Subcutaneous abdominal adipose tissue (tissue), 5 donors: ENCODE measurements around the gene VSTM2L.

Source experiments
- H3K27ac ChIP-seq: one replicate; pipeline ENCODE4 v1.7.0; 2013; ENCODE audit warnings: low read depth, mild to moderate bottlenecking, inconsistent platforms, low read length, moderate library complexity
- H3K27me3 ChIP-seq, 5 donors: one replicate each; pipeline ENCODE4 v1.7.0; 2013; ENCODE audit warnings: low read length in 5 of 5, inconsistent platforms in 1 of 5; ENCODE audit not compliant: control insufficient read depth in 5 of 5, insufficient read depth in 4 of 5
- H3K36me3 ChIP-seq, 5 donors: one replicate each; pipeline ENCODE4 v1.7.0; 2013; ENCODE audit warnings: low read length in 5 of 5; ENCODE audit not compliant: control insufficient read depth in 5 of 5, insufficient read depth in 5 of 5
- H3K4me1 ChIP-seq, 5 donors: one replicate each; pipeline ENCODE4 v1.7.0; 2013; ENCODE audit warnings: low read length in 5 of 5, mild to moderate bottlenecking in 3 of 5, moderate library complexity in 1 of 5; ENCODE audit not compliant: control insufficient read depth in 5 of 5, insufficient read depth in 5 of 5
- H3K4me3 ChIP-seq, 5 donors: one replicate each; pipeline ENCODE4 v1.7.0; 2013; ENCODE audit warnings: low read length in 5 of 5, low read depth in 1 of 5
- H3K9ac ChIP-seq, 5 donors: one replicate each; pipeline ENCODE4 v1.7.0; 2013; ENCODE audit warnings: low read length in 5 of 5, mild to moderate bottlenecking in 4 of 5, moderate library complexity in 3 of 5
- H3K9me3 ChIP-seq, 5 donors: one replicate each; pipeline ENCODE4 v1.7.0; 2013; ENCODE audit warnings: low read length in 5 of 5; ENCODE audit not compliant: control insufficient read depth in 5 of 5
- donor health status: healthy.
- donor health status: healthy.
- donor health status: healthy.
- donor health status: healthy.
- donor health status: healthy.

The VSTM2L gene

GRCh38 chr20:37927410-37928095, 24.6 kb downstream of the VSTM2L start:
- H3K4me1 ChIP-seq, result no peaks in the 10 kb centered on the region
- no peak overlapping the region for H3K9ac ChIP-seq
- H3K9me3 ChIP-seq, result no peaks in the 10 kb centered on the region
- peaks cover 10 to 38% (median 32%) of the 10 kb centered on the region in 5 donors for H3K27me3 ChIP-seq
- H3K27ac ChIP-seq, result no peak overlapping the region
- no peak overlapping the region for H3K4me3 ChIP-seq
- H3K36me3 ChIP-seq, result no peaks in the 10 kb centered on the region

GRCh38 chr20:37928996-37929682, 26.2 kb downstream of the VSTM2L start:
- Histone ChIP-seq H3K36me3 (no peaks in the 10 kb centered on the region), H3K9me3 (no peaks in the 10 kb centered on the region), H3K9ac (no peak overlapping the region), H3K27me3 (peaks cover 10 to 37% (median 28%) of the 10 kb centered on the region in 5 donors), H3K4me1 (no peaks in the 10 kb centered on the region), H3K4me3 (no peak overlapping the region), H3K27ac (no peak overlapping the region)

DNA sequence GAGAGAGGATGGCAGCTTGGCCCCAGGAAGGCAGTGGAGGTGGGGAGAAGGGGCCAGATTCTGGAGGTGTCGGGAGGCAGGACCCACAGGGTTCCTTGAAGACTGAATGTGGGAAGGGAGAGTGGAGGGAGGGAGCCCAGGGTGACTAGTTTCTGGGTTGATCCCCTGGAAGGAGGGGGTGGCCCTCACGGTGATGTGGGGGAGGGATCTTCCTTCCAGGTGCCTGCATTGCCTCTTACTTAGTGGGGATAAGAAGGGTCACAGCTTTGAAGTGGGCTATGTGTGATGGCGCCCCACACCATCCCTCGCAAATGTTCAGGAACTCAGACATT, 26.7 kb downstream of the VSTM2L start:
- no peaks in the 10 kb centered on the region for H3K36me3 ChIP-seq
- peaks cover 10 to 37% (median 28%) of the 10 kb centered on the region in 5 donors for H3K27me3 ChIP-seq
- H3K9ac ChIP-seq, result no peak overlapping the region
- no peak overlapping the region for H3K27ac ChIP-seq
- no peak overlapping the region for H3K4me3 ChIP-seq
- H3K9me3 ChIP-seq, result no peaks in the 10 kb centered on the region
- no peaks in the 10 kb centered on the region for H3K4me1 ChIP-seq

- H3K9ac ChIP-seq, result no peak overlapping the region
- H3K4me3 ChIP-seq, result no peak overlapping the region
- no peaks in the 10 kb centered on the region for H3K9me3 ChIP-seq
- H3K27me3 ChIP-seq, result peaks cover 10 to 37% (median 24%) of the 10 kb centered on the region in 5 donors
- H3K27ac ChIP-seq, result no peak overlapping the region
- H3K36me3 ChIP-seq, result no peaks in the 10 kb centered on the region
- peaks cover 0 to 5% (median 4%) of the 10 kb centered on the region in 5 donors for H3K4me1 ChIP-seq
Measured at GRCh38 chr20:37931153-37931922, 28.4 kb downstream of the VSTM2L start.

DNA sequence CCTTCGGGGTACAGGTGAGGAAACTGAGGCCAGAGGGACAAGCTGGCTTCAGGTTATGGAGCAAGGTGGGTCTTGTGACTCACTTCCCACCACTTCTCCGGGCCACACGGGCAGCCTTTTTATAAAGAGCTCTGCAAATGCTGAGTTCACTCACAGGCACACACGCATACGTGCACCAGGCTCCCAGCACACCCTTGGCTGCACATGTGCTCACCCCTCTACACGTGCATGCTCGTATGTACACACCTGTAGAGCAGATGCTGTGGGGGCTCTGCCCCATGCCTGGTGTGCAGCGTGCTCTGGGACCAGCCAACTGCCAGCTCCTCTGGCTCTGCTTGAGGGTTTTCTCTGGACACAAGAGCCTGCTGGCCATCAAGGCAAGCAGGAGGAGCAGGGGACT, 29.1 kb downstream of the VSTM2L start:
- H3K9ac ChIP-seq, result no peak overlapping the region
- H3K4me1 ChIP-seq, result peaks cover 0 to 5% (median 4%) of the 10 kb centered on the region in 5 donors
- H3K9me3 ChIP-seq, result no peaks in the 10 kb centered on the region
- H3K36me3 ChIP-seq, result no peaks in the 10 kb centered on the region
- H3K27ac ChIP-seq, result no peak overlapping the region
- no peak overlapping the region for H3K4me3 ChIP-seq
- peaks cover 10 to 34% (median 24%) of the 10 kb centered on the region in 5 donors for H3K27me3 ChIP-seq

DNA sequence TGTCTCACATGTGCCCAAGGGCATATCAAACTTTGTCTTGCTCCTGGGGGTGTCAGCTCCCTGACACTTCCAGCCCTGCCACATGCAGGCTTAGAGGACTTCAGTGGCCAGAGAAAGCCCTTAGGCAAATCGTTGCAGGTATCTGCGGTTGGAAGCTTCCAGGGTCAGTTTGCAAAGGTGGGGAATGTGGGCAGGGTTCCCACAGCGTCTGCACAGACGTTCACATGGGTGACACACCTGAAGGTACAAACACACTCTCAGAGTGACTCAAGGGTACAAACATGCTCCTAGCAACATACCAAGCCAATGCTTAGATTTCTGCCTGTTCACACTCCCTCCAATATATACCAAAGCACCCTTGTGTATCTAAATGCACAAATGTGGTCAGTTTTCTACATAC, 30.0 kb downstream of the VSTM2L start:
- peaks cover 0 to 5% (median 4%) of the 10 kb centered on the region in 5 donors for H3K4me1 ChIP-seq
- no peak overlapping the region for H3K27ac ChIP-seq

DNA sequence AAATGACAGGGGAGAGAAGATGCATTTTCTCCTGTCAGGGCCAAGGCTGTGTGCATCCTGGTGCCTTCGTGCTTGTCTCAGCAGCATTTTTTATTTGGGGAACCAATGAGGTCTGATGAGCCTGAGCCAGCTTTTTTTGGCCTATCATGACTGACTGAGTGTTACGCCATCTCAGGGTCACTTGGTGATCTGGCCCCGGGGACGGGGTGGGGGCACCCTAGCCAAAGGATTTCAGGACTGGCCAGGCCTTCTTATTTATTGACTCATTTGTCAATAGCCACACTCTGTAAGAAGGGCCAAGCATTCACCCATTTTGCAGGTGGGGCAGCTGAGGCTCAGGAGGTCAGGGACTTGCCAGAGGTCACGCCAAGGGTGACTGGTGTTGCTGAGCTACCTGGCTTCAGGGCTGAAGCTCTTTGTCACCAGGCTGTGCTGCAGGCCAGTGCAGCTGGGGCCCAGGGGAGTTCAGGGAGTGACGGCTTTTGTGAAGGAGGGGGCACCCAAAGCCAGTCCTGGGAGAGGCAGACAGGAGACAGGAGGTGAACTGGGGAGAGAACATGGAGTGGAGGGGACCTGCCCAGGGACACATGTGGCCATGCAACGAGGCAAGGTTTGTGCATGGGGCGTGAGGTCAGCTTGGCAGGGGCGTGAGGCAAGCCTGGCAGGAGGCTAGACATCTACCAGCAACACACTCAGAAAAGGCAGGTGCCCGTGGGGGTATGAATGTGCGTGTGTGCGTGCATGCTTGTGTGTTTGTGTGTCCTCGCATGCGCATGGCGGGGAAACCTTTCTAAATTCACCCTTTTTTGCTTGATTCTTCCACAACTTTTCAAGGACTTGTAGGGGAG, 31.1 kb downstream of the VSTM2L start:
- no peaks in the 10 kb centered on the region for H3K9me3 ChIP-seq
- H3K4me3 ChIP-seq, result no peak overlapping the region
- H3K27me3 ChIP-seq, result peaks cover 9 to 30% (median 24%) of the 10 kb centered on the region in 5 donors
- no peaks in the 10 kb centered on the region for H3K36me3 ChIP-seq
- H3K4me1 ChIP-seq, result peaks cover 0 to 5% (median 4%) of the 10 kb centered on the region in 5 donors
- H3K27ac ChIP-seq, result no peak overlapping the region
- no peak overlapping the region for H3K9ac ChIP-seq

More for the DNA sequence above, 30.0 kb downstream of the VSTM2L start:
- Histone ChIP-seq H3K9me3 (no peaks in the 10 kb centered on the region), H3K4me3 (no peak overlapping the region), H3K9ac (no peak overlapping the region), H3K36me3 (no peaks in the 10 kb centered on the region), H3K27me3 (peaks cover 10 to 33% (median 24%) of the 10 kb centered on the region in 5 donors)

DNA sequence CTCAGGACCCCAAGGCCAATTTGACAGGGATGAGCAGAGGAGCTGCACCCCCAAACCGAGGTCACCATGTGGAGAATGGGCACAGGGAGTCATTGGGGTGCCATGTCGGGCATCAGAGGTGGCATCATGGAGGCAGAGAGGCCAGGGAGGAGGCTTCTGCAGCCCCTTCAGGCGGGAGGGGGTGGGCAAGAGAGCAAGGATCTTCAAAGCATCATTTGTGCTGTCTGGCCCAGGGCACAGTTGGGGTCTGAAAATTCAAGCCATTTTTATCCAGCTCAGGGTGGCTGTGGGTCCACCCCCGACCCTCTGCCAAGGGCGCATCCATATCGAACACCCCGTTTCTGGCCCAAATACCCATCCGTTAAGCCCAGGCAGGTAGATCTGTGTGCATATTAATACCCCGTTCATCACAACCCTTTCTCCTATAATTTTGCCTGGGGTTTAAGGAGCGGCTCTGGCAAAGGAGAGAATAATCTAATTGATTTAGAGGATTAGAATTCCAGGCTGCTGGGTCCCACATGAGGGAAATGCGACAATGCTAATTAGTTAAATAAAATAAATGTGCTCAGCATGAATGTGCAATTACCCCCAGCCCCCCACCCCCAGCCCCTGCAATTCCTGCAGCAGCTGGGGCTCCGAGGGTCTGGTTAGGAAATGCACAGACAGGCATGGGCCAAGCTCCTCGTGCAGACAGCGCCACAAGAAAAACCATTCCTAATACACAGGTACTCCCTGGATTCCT, 31.9 kb downstream of the VSTM2L start:
- Histone ChIP-seq H3K27me3 (peaks cover 4 to 24% (median 18%) of the 10 kb centered on the region in 5 donors), H3K36me3 (no peaks in the 10 kb centered on the region), H3K27ac (no peak overlapping the region), H3K9me3 (no peaks in the 10 kb centered on the region), H3K4me3 (no peak overlapping the region), H3K9ac (no peak overlapping the region), H3K4me1 (peaks cover 0 to 5% (median 4%) of the 10 kb centered on the region in 5 donors)

GRCh38 chr20:37935435-37935834, 32.5 kb downstream of the VSTM2L start:
- Histone ChIP-seq H3K36me3 (no peaks in the 10 kb centered on the region), H3K27ac (no peak overlapping the region), H3K27me3 (peaks cover 4 to 22% (median 13%) of the 10 kb centered on the region in 5 donors), H3K9ac (no peak overlapping the region), H3K4me1 (peaks cover 0 to 5% (median 4%) of the 10 kb centered on the region in 5 donors), H3K9me3 (no peaks in the 10 kb centered on the region), H3K4me3 (no peak overlapping the region)
